CD4-positive, alpha-beta T cell (primary cell): ENCODE results near the gene ATP11A. TPM values are rescaled to one million over a fixed set of nuclear protein-coding genes. Genes with fewer than 3 reads are reported as not detected.

Experiments used
- ATAC-seq: fragments of 200-7000 bp; cut with Tn5 transposase; one replicate; pipeline ENCODE4 v1.10.0; 2022; ENCODE audit warnings: mild to moderate bottlenecking; ENCODE audit not compliant: poor library complexity
- CTCF ChIA-PET: fragments of 350-600 bp; sonication (Branson Sonifier 250); formaldehyde crosslinking; loops from one replicate; lab custom pipeline; 2021; ENCODE audit warnings: antibody characterized with exemption, inconsistent platforms; lab: Charles Lee
- POLR2A ChIA-PET: fragments of 350-600 bp; sonication (Branson Sonifier 250); formaldehyde crosslinking; loops from one replicate; lab custom pipeline; 2021; ENCODE audit warnings: antibody characterized with exemption, inconsistent platforms; lab: Charles Lee
- DNase-seq, 14 experiments: peaks; one replicate each; pipeline ENCODE4 v3.0.0-alpha.2; 2013 to 2020; ENCODE audit warnings: mixed read lengths in 2 of 14
- H3K27ac ChIP-seq, 2 donors: one replicate each; pipeline versions ENCODE4 v1.5.1 to v1.7.0; 2013; ENCODE audit warnings: low read length in 2 of 2, low read depth in 1 of 2, mild to moderate bottlenecking in 1 of 2
- H3K27me3 ChIP-seq, 2 experiments: 1 replicate in 1 of 2; 2 replicates in 1 of 2; pipeline versions ENCODE4 v1.6.1 to v1.7.0; 2013; ENCODE audit warnings: low read length in 2 of 2, control low read depth in 1 of 2, mild to moderate bottlenecking in 1 of 2, moderate library complexity in 1 of 2; ENCODE audit not compliant: insufficient read depth in 2 of 2, control insufficient read depth in 1 of 2
- H3K36me3 ChIP-seq: one replicate; pipeline ENCODE4 v1.6.1; 2013; ENCODE audit warnings: low read length, control low read depth; ENCODE audit not compliant: insufficient read depth
- H3K4me1 ChIP-seq: one replicate; pipeline ENCODE4 v1.6.1; 2013; ENCODE audit warnings: low read length, control low read depth; ENCODE audit not compliant: insufficient read depth
- H3K4me3 ChIP-seq: one replicate; pipeline ENCODE4 v1.5.1; 2013; ENCODE audit warnings: mild to moderate bottlenecking, low read length, moderate library complexity
- H3K9me3 ChIP-seq, 2 experiments: 1 replicate in 1 of 2; 2 replicates in 1 of 2; pipeline versions ENCODE4 v1.6.1 to v1.7.0; 2013; ENCODE audit warnings: low read length in 2 of 2, mild to moderate bottlenecking in 2 of 2, control low read depth in 1 of 2, moderate library complexity in 1 of 2; ENCODE audit not compliant: control insufficient read depth in 1 of 2, insufficient read depth in 1 of 2
- H3K27ac Mint-ChIP-seq: one replicate; pipeline ENCODE4 v1.8.0; 2020; ENCODE audit warnings: mixed read lengths
- H3K27me3 Mint-ChIP-seq: one replicate; pipeline ENCODE4 v1.8.0; 2021; ENCODE audit warnings: mixed read lengths
- H3K36me3 Mint-ChIP-seq: one replicate; pipeline ENCODE4 v1.8.0; 2021; ENCODE audit warnings: low read depth, mixed read lengths
- H3K4me1 Mint-ChIP-seq: one replicate; pipeline ENCODE4 v1.8.0; 2021; ENCODE audit warnings: low read depth, mixed read lengths
- H3K4me3 Mint-ChIP-seq: one replicate; pipeline ENCODE4 v1.8.0; 2020; ENCODE audit warnings: mild to moderate bottlenecking, mixed read lengths
- H3K9me3 Mint-ChIP-seq: one replicate; pipeline ENCODE4 v1.8.0; 2020; ENCODE audit warnings: mixed read lengths
- intact Hi-C, 2 experiments: fragments of 100-400 bp; cut with DNase I in 1 of 2; cut with micrococcal nuclease in 1 of 2; formaldehyde crosslinking; loops; one replicate each; pipeline versions ENCODE4 v1.15.1 to v1.9.0; 2023 to 2025; cut with DNase I, micrococcal nuclease
- total RNA-seq, 174 experiments: library from RNA in 2 of 174; stranded (reverse) in 2 of 174; gene quantifications; one replicate each; pipeline ENCODE4 v1.2.3 and lab custom pipeline; 2021 to 2026
- TF ChIP-seq, protein P1 (sequence below): fragments of 200-600 bp; IDR thresholded peaks from one replicate; pipeline ENCODE4 v1.8.0; 2022; ENCODE audit warnings: antibody characterized with exemption, mild to moderate bottlenecking

Gene ATP11A
- total RNA-seq, 2 experiments from 2014 or later = 56.7 to 66.8 TPM

DNA sequence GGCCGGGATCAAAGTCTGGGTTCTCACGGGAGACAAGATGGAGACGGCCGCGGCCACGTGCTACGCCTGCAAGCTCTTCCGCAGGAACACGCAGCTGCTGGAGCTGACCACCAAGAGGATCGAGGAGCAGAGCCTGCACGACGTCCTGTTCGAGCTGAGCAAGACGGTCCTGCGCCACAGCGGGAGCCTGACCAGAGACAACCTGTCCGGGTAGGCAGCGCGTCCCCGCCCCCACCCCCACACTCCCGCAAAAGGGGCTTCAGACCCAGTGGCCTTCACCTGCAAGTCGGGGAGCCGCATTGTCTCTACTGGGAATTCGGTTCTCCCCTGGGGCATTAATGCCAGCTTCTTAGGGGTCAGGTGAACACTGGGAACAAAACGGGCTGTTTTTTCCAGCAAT is 164.5 kb downstream of the ATP11A start:
- DNase-seq = peak in 1 of 14 experiments; percentile 32
- H3K36me3 ChIP-seq = peaks cover 61% of the 10 kb centered on the region
- ChIA-PET POLR2A (no interaction called here), CTCF (no interaction called here)
- Mint-ChIP-seq H3K36me3 (peaks cover 100% of the 10 kb centered on the region), H3K4me1 (no peaks in the 10 kb centered on the region), H3K27ac (no peak overlapping the region), H3K9me3 (no peaks in the 10 kb centered on the region), H3K27me3 (no peaks in the 10 kb centered on the region), H3K4me3 (no peak overlapping the region)
- no peak overlapping the region for H3K27ac ChIP-seq
- no peaks in the 10 kb centered on the region for H3K4me1 ChIP-seq
- intact Hi-C loops = no loop called here
- H3K4me3 ChIP-seq = no peak overlapping the region
- H3K9me3 ChIP-seq = no peaks in the 10 kb centered on the region
- ATAC-seq = no peak
- no peaks in the 10 kb centered on the region for H3K27me3 ChIP-seq
- TF ChIP-seq, protein P1, sequence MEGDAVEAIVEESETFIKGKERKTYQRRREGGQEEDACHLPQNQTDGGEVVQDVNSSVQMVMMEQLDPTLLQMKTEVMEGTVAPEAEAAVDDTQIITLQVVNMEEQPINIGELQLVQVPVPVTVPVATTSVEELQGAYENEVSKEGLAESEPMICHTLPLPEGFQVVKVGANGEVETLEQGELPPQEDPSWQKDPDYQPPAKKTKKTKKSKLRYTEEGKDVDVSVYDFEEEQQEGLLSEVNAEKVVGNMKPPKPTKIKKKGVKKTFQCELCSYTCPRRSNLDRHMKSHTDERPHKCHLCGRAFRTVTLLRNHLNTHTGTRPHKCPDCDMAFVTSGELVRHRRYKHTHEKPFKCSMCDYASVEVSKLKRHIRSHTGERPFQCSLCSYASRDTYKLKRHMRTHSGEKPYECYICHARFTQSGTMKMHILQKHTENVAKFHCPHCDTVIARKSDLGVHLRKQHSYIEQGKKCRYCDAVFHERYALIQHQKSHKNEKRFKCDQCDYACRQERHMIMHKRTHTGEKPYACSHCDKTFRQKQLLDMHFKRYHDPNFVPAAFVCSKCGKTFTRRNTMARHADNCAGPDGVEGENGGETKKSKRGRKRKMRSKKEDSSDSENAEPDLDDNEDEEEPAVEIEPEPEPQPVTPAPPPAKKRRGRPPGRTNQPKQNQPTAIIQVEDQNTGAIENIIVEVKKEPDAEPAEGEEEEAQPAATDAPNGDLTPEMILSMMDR = no peak

DNA sequence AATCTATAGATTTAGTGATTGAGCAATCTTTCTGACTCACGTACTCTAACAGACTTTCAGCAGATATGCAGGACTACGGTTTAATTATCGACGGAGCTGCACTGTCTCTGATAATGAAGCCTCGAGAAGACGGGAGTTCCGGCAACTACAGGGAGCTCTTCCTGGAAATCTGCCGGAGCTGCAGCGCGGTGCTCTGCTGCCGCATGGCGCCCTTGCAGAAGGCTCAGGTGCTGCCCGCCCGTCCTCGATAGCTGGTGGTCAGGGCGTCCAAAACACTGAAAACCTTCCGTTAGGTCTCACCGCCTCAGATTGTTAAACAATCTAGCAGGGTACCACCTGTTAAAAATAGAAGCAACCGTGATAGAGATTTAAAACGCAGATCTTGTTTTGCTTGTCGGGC is 166.0 kb downstream of the ATP11A start:
- Mint-ChIP-seq H3K27ac (no peak overlapping the region), H3K36me3 (peaks cover 99% of the 10 kb centered on the region), H3K27me3 (no peaks in the 10 kb centered on the region), H3K9me3 (no peaks in the 10 kb centered on the region), H3K4me1 (no peaks in the 10 kb centered on the region), H3K4me3 (no peak overlapping the region)
- H3K4me1 ChIP-seq = no peaks in the 10 kb centered on the region
- no peaks in the 10 kb centered on the region for H3K9me3 ChIP-seq
- H3K4me3 ChIP-seq = no peak overlapping the region
- peaks cover 63% of the 10 kb centered on the region for H3K36me3 ChIP-seq
- ChIA-PET POLR2A (no interaction called here), CTCF (no interaction called here)
- no peak for DNase-seq
- H3K27me3 ChIP-seq = no peaks in the 10 kb centered on the region
- no peak for ATAC-seq
- TF ChIP-seq, protein P1 = no peak
- no peak overlapping the region for H3K27ac ChIP-seq
- intact Hi-C loops = no loop called here

DNA sequence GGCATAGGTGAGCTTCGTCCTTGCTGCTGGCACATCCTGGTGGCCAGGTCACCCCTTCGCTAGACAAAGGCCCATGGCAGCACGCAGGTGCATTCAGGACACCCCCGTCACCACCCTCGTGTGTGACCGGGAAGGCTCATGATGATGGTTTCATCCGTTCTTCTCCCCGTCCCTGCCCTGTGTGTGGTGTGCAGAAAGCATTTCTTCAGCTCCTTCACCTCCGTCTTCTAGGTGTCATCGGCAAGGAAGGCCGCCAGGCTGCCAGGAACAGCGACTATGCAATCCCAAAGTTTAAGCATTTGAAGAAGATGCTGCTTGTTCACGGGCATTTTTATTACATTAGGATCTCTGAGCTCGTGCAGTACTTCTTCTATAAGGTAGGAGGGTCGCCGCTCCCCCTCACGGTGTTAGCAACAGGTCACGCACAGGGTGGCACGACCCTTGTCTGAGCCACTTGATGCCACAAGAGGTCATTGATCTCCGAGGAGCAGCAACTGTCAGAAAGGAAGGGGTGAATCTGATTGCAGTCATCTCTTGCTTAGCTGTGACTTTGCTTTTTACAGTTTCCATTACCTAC is 168.2 kb downstream of the ATP11A start:
- no peaks in the 10 kb centered on the region for H3K4me1 ChIP-seq
- H3K9me3 ChIP-seq = no peaks in the 10 kb centered on the region
- intact Hi-C loops = no loop called here
- H3K36me3 ChIP-seq = peaks cover 55% of the 10 kb centered on the region
- ChIA-PET POLR2A (no interaction called here), CTCF (no interaction called here)
- Mint-ChIP-seq H3K9me3 (no peaks in the 10 kb centered on the region), H3K4me1 (no peaks in the 10 kb centered on the region), H3K27me3 (no peaks in the 10 kb centered on the region), H3K27ac (no peak overlapping the region), H3K36me3 (peaks cover 95% of the 10 kb centered on the region), H3K4me3 (no peak overlapping the region)
- H3K4me3 ChIP-seq = no peak overlapping the region
- H3K27ac ChIP-seq = no peak overlapping the region
- H3K27me3 ChIP-seq = no peaks in the 10 kb centered on the region
- ATAC-seq (no peak), DNase-seq (no peak)
- TF ChIP-seq, protein P1 = no peak
